ENCODE measurements around the gene PPP1R13B.

The PPP1R13B gene

GRCh38 chr14:103741876-103742275 is 105.5 kb downstream of the PPP1R13B start:
- Histone ChIP-seq H3K4me3 (no peak overlapping the region), H3K27ac (no peak overlapping the region)
- no peak for TF ChIP-seq CTCF (IDR thresholded peaks at IDR 0.05)
- peak; percentile 52 for DNase-seq (ENCODE audit: low spot score)

- no peak overlapping the region for H3K4me3 ChIP-seq
- no peak for TF ChIP-seq CTCF (IDR thresholded peaks at IDR 0.05)
- DNase-seq (ENCODE audit: low spot score): peak; percentile 49
- H3K27ac ChIP-seq: peak overlapping the region in 1 of 2 donors; percentile 11
These were observed 106.2 kb downstream of the PPP1R13B start for GRCh38 chr14:103740991-103741689.

GRCh38 chr14:103739793-103740501 is 107.4 kb downstream of the PPP1R13B start:
- no peak overlapping the region for H3K4me3 ChIP-seq
- H3K27ac ChIP-seq: no peak overlapping the region
- DNase-seq (ENCODE audit: low spot score): peak; percentile 60
- TF ChIP-seq CTCF (IDR thresholded peaks at IDR 0.05): no peak

GRCh38 chr14:103739466-103739792 is 107.9 kb downstream of the PPP1R13B start:
- no peak for TF ChIP-seq CTCF (IDR thresholded peaks at IDR 0.05)
- no peak overlapping the region for H3K4me3 ChIP-seq
- peak; percentile 54 for DNase-seq (ENCODE audit: low spot score)
- H3K27ac ChIP-seq: no peak overlapping the region

- no peak for TF ChIP-seq CTCF (IDR thresholded peaks at IDR 0.05)
- Histone ChIP-seq H3K27ac (no peak overlapping the region), H3K4me3 (no peak overlapping the region)
- DNase-seq (ENCODE audit: low spot score): no peak
These were observed 108.5 kb downstream of the PPP1R13B start for GRCh38 chr14:103738701-103739451.

GRCh38 chr14:103738166-103738565 is 109.2 kb downstream of the PPP1R13B start:
- Histone ChIP-seq H3K4me3 (no peak overlapping the region), H3K27ac (no peak overlapping the region)
- no peak for TF ChIP-seq CTCF (IDR thresholded peaks at IDR 0.05)
- DNase-seq (ENCODE audit: low spot score): no peak

All from coronary artery (tissue), 2 donors.